GM10266 (cell line): ENCODE results near the gene PGBD5.

Experiments
- DNase-seq: peaks from one replicate; pipeline ENCODE4 v3.0.0; 2012; ENCODE audit errors: extremely low spot score
- CTCF ChIP-seq: IDR thresholded peaks from 2 replicates; pipeline ENCODE4 v1.5.1; 2012; ENCODE audit warnings: mild to moderate bottlenecking, low read depth; ENCODE audit not compliant: control insufficient read depth, insufficient read depth; ENCODE audit errors: missing control alignments

Gene PGBD5

GRCh38 chr1:230310381-230311163, 115.6 kb downstream of the PGBD5 start:
- peak; percentile 90 for TF ChIP-seq CTCF

GRCh38 chr1:230309646-230310177, 116.4 kb downstream of the PGBD5 start:
- no peak for TF ChIP-seq CTCF
- DNase-seq, result no peak

More at GRCh38 chr1:230310381-230311163, 115.6 kb downstream of the PGBD5 start:
- DNase-seq, result peak; percentile 77

- TF ChIP-seq CTCF, result no peak
- DNase-seq, result no peak
Observed at GRCh38 chr1:230308821-230309220, 117.3 kb downstream of the PGBD5 start.

- TF ChIP-seq CTCF, result no peak
- DNase-seq, result no peak
Observed at GRCh38 chr1:230308039-230308438, 118.1 kb downstream of the PGBD5 start.

GRCh38 chr1:230307213-230307612, 118.9 kb downstream of the PGBD5 start:
- no peak for DNase-seq
- TF ChIP-seq CTCF, result no peak

GRCh38 chr1:230306169-230306568, 120.0 kb downstream of the PGBD5 start:
- DNase-seq, result no peak
- TF ChIP-seq CTCF, result peak; percentile 51

- TF ChIP-seq CTCF, result no peak
- no peak for DNase-seq
Observed at GRCh38 chr1:230303822-230304221, 122.3 kb downstream of the PGBD5 start.
